Measurements from ENCODE around the gene CNTLN. TPM values are rescaled to one million over a fixed set of nuclear protein-coding genes. Genes with fewer than 3 reads are reported as not detected.

Gene CNTLN
- total and polyA plus RNA-seq, 2 donors (not counting 1 experiment from before 2014, with no cell fraction given): 0.30 to 0.94 TPM

DNA sequence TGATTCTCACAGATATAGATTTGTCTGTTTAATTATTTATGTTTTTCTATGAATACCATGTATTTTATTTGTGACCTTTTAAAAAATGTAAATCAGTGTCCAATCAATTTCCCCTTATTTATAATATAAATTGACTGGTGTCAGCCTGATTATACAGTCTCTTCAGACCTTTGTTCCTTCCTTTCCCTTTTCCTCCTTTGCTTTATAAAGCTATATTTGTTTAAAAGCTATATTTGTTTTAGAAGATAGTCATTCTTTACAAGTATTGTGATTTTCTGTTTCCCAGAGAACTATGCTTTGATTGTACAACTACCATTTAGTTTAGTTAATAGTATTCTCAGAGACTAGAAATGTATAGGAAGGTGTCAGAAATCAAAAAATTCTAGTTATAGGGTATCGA, 90.6 kb downstream of the CNTLN start:
- POLR2A ChIA-PET: no interaction called here
- TF ChIP-seq, protein P1, sequence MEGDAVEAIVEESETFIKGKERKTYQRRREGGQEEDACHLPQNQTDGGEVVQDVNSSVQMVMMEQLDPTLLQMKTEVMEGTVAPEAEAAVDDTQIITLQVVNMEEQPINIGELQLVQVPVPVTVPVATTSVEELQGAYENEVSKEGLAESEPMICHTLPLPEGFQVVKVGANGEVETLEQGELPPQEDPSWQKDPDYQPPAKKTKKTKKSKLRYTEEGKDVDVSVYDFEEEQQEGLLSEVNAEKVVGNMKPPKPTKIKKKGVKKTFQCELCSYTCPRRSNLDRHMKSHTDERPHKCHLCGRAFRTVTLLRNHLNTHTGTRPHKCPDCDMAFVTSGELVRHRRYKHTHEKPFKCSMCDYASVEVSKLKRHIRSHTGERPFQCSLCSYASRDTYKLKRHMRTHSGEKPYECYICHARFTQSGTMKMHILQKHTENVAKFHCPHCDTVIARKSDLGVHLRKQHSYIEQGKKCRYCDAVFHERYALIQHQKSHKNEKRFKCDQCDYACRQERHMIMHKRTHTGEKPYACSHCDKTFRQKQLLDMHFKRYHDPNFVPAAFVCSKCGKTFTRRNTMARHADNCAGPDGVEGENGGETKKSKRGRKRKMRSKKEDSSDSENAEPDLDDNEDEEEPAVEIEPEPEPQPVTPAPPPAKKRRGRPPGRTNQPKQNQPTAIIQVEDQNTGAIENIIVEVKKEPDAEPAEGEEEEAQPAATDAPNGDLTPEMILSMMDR (IDR thresholded peaks at IDR 0.05): no peak
- TF ChIP-seq EZH2 (IDR thresholded peaks at IDR 0.05; ENCODE audit: borderline replicate concordance, insufficient read depth, low read depth, low read length, poor library complexity, severe bottlenecking): no peak
- no peak overlapping the region for H3K4me3 ChIP-seq (ENCODE audit: control extremely low read depth in 1 of 5, extremely low read depth in 1 of 5, insufficient read depth in 1 of 5, low read depth in 2 of 5, low read length in 4 of 5)
- no peaks in the 10 kb centered on the region for H3K79me2 ChIP-seq (ENCODE audit: control insufficient read depth, insufficient read depth, low read length)
- no peak overlapping the region for H3K27ac Mint-ChIP-seq
- no peaks in the 10 kb centered on the region for H3K9me3 Mint-ChIP-seq (ENCODE audit: insufficient read depth)
- no peaks in the 10 kb centered on the region for H3K4me1 Mint-ChIP-seq
- H3K27me3 Mint-ChIP-seq: no peaks in the 10 kb centered on the region
- H3K36me3 ChIP-seq (replicated peaks in 1 of 2; ENCODE audit: control extremely low read depth in 1 of 2, control insufficient read depth in 1 of 2, extremely low read depth in 1 of 2, insufficient read depth in 2 of 2, low read length in 1 of 2): no peaks in the 10 kb centered on the region
- H3K9ac ChIP-seq (ENCODE audit: low read length): no peak overlapping the region
- no peaks in the 10 kb centered on the region for H3K4me1 ChIP-seq (ENCODE audit: control insufficient read depth in 2 of 2, insufficient read depth in 2 of 2, low read length in 2 of 2)
- CTCF ChIA-PET: no interaction called here
- intact Hi-C loops (cut with micrococcal nuclease): no loop called here
- DNase-seq: no peak
- H4K20me1 ChIP-seq (ENCODE audit: control insufficient read depth, insufficient read depth, low read length, poor library complexity, severe bottlenecking): no peaks in the 10 kb centered on the region
- H3K27me3 ChIP-seq (replicated peaks in 1 of 4; ENCODE audit: control extremely low read depth in 1 of 4, control insufficient read depth in 3 of 4, insufficient read depth in 4 of 4, low read length in 3 of 4): no peaks in the 10 kb centered on the region
- H3K27ac ChIP-seq (ENCODE audit: low read length in 2 of 2): no peak overlapping the region
- H3K4me2 ChIP-seq (replicated peaks; ENCODE audit: low read depth, low read length, poor library complexity, severe bottlenecking): no peak overlapping the region
- no CpG with 5 or more reads among the region's 1 CpG for WGBS (ENCODE audit: insufficient coverage)
- ATAC-seq (ENCODE audit: low read depth): no peak
- H2AFZ ChIP-seq (ENCODE audit: insufficient read depth, low read depth, low read length, poor library complexity, severe bottlenecking): no peak overlapping the region
- no peaks in the 10 kb centered on the region for H3K9me3 ChIP-seq (ENCODE audit: control extremely low read depth in 1 of 3, control insufficient read depth in 2 of 3, insufficient read depth in 1 of 3, low read length in 2 of 3)
- no peak overlapping the region for H3K4me3 Mint-ChIP-seq

DNA sequence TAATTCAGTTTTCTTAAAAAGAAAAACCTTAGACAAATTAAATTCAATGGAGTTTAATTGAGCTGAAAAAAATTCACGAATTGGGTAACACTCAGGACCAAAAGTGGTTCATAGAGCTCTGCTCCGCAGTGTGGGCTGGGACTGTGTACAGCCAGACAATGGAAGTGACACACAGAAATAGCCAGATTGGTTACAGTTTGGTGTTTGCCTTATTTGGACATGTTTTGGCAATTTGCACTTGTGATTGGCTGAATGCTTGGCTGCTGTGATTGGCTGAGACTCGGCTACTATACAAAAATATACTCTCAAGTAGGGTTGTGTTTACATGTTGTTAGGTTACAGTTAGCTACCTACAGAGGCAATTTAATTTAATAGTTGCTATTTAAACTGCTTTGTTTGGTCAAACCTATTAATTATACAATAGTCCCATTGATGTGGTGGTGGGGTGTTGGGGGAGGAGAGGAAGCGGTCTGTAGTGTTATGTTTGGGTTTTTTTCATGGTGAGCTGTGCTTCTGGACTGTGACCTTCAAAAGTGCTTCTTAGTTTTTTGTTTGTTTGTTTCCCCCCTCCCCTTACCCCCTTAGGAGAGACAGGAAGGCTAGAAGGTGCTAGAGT, 95.2 kb downstream of the CNTLN start:
- Mint-ChIP-seq H3K4me1 (no peaks in the 10 kb centered on the region), H3K9me3 (ENCODE audit: insufficient read depth) (no peaks in the 10 kb centered on the region), H3K27ac (no peak overlapping the region), H3K4me3 (no peak overlapping the region), H3K27me3 (no peaks in the 10 kb centered on the region)
- Histone ChIP-seq H3K4me1 (ENCODE audit: control insufficient read depth in 2 of 2, insufficient read depth in 2 of 2, low read length in 2 of 2) (no peaks in the 10 kb centered on the region), H3K36me3 (replicated peaks in 1 of 2; ENCODE audit: control extremely low read depth in 1 of 2, control insufficient read depth in 1 of 2, extremely low read depth in 1 of 2, insufficient read depth in 2 of 2, low read length in 1 of 2) (no peaks in the 10 kb centered on the region), H3K79me2 (ENCODE audit: control insufficient read depth, insufficient read depth, low read length) (no peaks in the 10 kb centered on the region), H3K27me3 (replicated peaks in 1 of 4; ENCODE audit: control extremely low read depth in 1 of 4, control insufficient read depth in 3 of 4, insufficient read depth in 4 of 4, low read length in 3 of 4) (no peaks in the 10 kb centered on the region), H3K9me3 (ENCODE audit: control extremely low read depth in 1 of 3, control insufficient read depth in 2 of 3, insufficient read depth in 1 of 3, low read length in 2 of 3) (no peaks in the 10 kb centered on the region), H3K9ac (ENCODE audit: low read length) (no peak overlapping the region), H3K27ac (ENCODE audit: low read length in 2 of 2) (no peak overlapping the region), H3K4me2 (replicated peaks; ENCODE audit: low read depth, low read length, poor library complexity, severe bottlenecking) (no peak overlapping the region), H3K4me3 (ENCODE audit: control extremely low read depth in 1 of 5, extremely low read depth in 1 of 5, insufficient read depth in 1 of 5, low read depth in 2 of 5, low read length in 4 of 5) (no peak overlapping the region), H2AFZ (ENCODE audit: insufficient read depth, low read depth, low read length, poor library complexity, severe bottlenecking) (no peak overlapping the region), H4K20me1 (ENCODE audit: control insufficient read depth, insufficient read depth, low read length, poor library complexity, severe bottlenecking) (no peaks in the 10 kb centered on the region)
- 79% methylated on average over 2 of the region's 4 CpGs for WGBS (ENCODE audit: insufficient coverage)
- ChIA-PET POLR2A (no interaction called here), CTCF (no interaction called here)
- ATAC-seq (ENCODE audit: low read depth) (no peak), DNase-seq (no peak)
- intact Hi-C loops (cut with micrococcal nuclease): no loop called here
- no peak for TF ChIP-seq EZH2 (IDR thresholded peaks at IDR 0.05; ENCODE audit: borderline replicate concordance, insufficient read depth, low read depth, low read length, poor library complexity, severe bottlenecking)
- TF ChIP-seq, protein P1 (IDR thresholded peaks at IDR 0.05): no peak
